Measurements from ENCODE around the gene ADAM12. TPM values are rescaled to one million over a fixed set of nuclear protein-coding genes. Genes with fewer than 3 reads are reported as not detected.

Gene ADAM12
- total and polyA plus RNA-seq, 2 donors (not counting 1 experiment from before 2014, with no cell fraction given): 21.0 to 56.9 TPM

GRCh38 chr10:125984865-125985495, 403.3 kb downstream of the ADAM12 start:
- Histone ChIP-seq H2AFZ (ENCODE audit: low read length) (no peak overlapping the region), H3K4me2 (ENCODE audit: extremely low read depth, insufficient read depth, low read length) (no peak overlapping the region), H3K4me3 (replicated peaks in 1 of 4; ENCODE audit: control extremely low read depth in 1 of 4, insufficient read depth in 1 of 4, low read depth in 3 of 4, low read length in 4 of 4) (no peak overlapping the region)

GRCh38 chr10:125984346-125984745, 403.9 kb downstream of the ADAM12 start:
- Histone ChIP-seq H3K27ac (ENCODE audit: insufficient read depth, low read length) (no peak overlapping the region), H4K20me1 (ENCODE audit: control insufficient read depth, extremely low read depth, insufficient read depth, low read length) (no peaks in the 10 kb centered on the region), H3K79me2 (ENCODE audit: control insufficient read depth, insufficient read depth, low read length) (no peaks in the 10 kb centered on the region), H3K4me2 (ENCODE audit: extremely low read depth, insufficient read depth, low read length) (no peak overlapping the region), H3K9me3 (ENCODE audit: control insufficient read depth, insufficient read depth, low read depth, low read length) (no peaks in the 10 kb centered on the region), H3K9ac (ENCODE audit: insufficient read depth, low read length) (no peak overlapping the region), H3K4me3 (replicated peaks in 1 of 4; ENCODE audit: control extremely low read depth in 1 of 4, insufficient read depth in 1 of 4, low read depth in 3 of 4, low read length in 4 of 4) (no peak overlapping the region), H3K27me3 (ENCODE audit: control insufficient read depth, insufficient read depth, low read length) (no peaks in the 10 kb centered on the region), H2AFZ (ENCODE audit: low read length) (no peak overlapping the region), H3K36me3 (ENCODE audit: control insufficient read depth, insufficient read depth, low read length) (no peaks in the 10 kb centered on the region), H3K4me1 (ENCODE audit: control insufficient read depth, extremely low read depth, insufficient read depth, low read length) (no peaks in the 10 kb centered on the region)
- TF ChIP-seq CTCF (conservative IDR thresholded peaks at IDR 0.05 in 1 of 2, IDR thresholded peaks at IDR 0.05 in 1 of 2; ENCODE audit: low read depth in 1 of 2, low read length in 2 of 2): no peak
- TF ChIP-seq EZH2 (IDR thresholded peaks at IDR 0.05; ENCODE audit: low read length, missing control alignments): no peak
- no peak for DNase-seq (ENCODE audit: low read depth in 2 of 2)

More at GRCh38 chr10:125984865-125985495, 403.3 kb downstream of the ADAM12 start:
- Histone ChIP-seq H4K20me1 (ENCODE audit: control insufficient read depth, extremely low read depth, insufficient read depth, low read length) (no peaks in the 10 kb centered on the region), H3K4me1 (ENCODE audit: control insufficient read depth, extremely low read depth, insufficient read depth, low read length) (no peaks in the 10 kb centered on the region), H3K9ac (ENCODE audit: insufficient read depth, low read length) (no peak overlapping the region), H3K36me3 (ENCODE audit: control insufficient read depth, insufficient read depth, low read length) (no peaks in the 10 kb centered on the region), H3K79me2 (ENCODE audit: control insufficient read depth, insufficient read depth, low read length) (no peaks in the 10 kb centered on the region), H3K27ac (ENCODE audit: insufficient read depth, low read length) (no peak overlapping the region), H3K9me3 (ENCODE audit: control insufficient read depth, insufficient read depth, low read depth, low read length) (no peaks in the 10 kb centered on the region), H3K27me3 (ENCODE audit: control insufficient read depth, insufficient read depth, low read length) (no peaks in the 10 kb centered on the region)
- DNase-seq (ENCODE audit: low read depth in 2 of 2): peak in 1 of 2 donors; percentile 31
- no peak for TF ChIP-seq CTCF (conservative IDR thresholded peaks at IDR 0.05 in 1 of 2, IDR thresholded peaks at IDR 0.05 in 1 of 2; ENCODE audit: low read depth in 1 of 2, low read length in 2 of 2)
- no peak for TF ChIP-seq EZH2 (IDR thresholded peaks at IDR 0.05; ENCODE audit: low read length, missing control alignments)

- H3K4me3 ChIP-seq (replicated peaks in 1 of 4; ENCODE audit: control extremely low read depth in 1 of 4, insufficient read depth in 1 of 4, low read depth in 3 of 4, low read length in 4 of 4): no peak overlapping the region
- TF ChIP-seq CTCF (conservative IDR thresholded peaks at IDR 0.05 in 1 of 2, IDR thresholded peaks at IDR 0.05 in 1 of 2; ENCODE audit: low read depth in 1 of 2, low read length in 2 of 2) (no peak), EZH2 (IDR thresholded peaks at IDR 0.05; ENCODE audit: low read length, missing control alignments) (no peak)
- H3K9ac ChIP-seq (ENCODE audit: insufficient read depth, low read length): no peak overlapping the region
- H3K27ac ChIP-seq (ENCODE audit: insufficient read depth, low read length): no peak overlapping the region
- no peaks in the 10 kb centered on the region for H3K79me2 ChIP-seq (ENCODE audit: control insufficient read depth, insufficient read depth, low read length)
- H3K27me3 ChIP-seq (ENCODE audit: control insufficient read depth, insufficient read depth, low read length): no peaks in the 10 kb centered on the region
- no peak overlapping the region for H3K4me2 ChIP-seq (ENCODE audit: extremely low read depth, insufficient read depth, low read length)
- no peak for DNase-seq (ENCODE audit: low read depth in 2 of 2)
- no peaks in the 10 kb centered on the region for H4K20me1 ChIP-seq (ENCODE audit: control insufficient read depth, extremely low read depth, insufficient read depth, low read length)
- no peaks in the 10 kb centered on the region for H3K36me3 ChIP-seq (ENCODE audit: control insufficient read depth, insufficient read depth, low read length)
- H2AFZ ChIP-seq (ENCODE audit: low read length): no peak overlapping the region
- no peaks in the 10 kb centered on the region for H3K9me3 ChIP-seq (ENCODE audit: control insufficient read depth, insufficient read depth, low read depth, low read length)
- no peaks in the 10 kb centered on the region for H3K4me1 ChIP-seq (ENCODE audit: control insufficient read depth, extremely low read depth, insufficient read depth, low read length)
Measured at GRCh38 chr10:125983656-125984055, 404.6 kb downstream of the ADAM12 start.

All from fibroblast of lung (primary cell).